Trophoblast cell (in vitro differentiated cells and primary cell): Measurements from ENCODE around the gene PCSK7.

Experiments used
- DNase-seq, 2 donors: peaks; one replicate each; pipeline ENCODE4 v3.0.0-alpha.2; 2016
- H2AFZ ChIP-seq: 2 replicates; pipeline ENCODE4 v1.6.1; 2013; ENCODE audit warnings: low read length, moderate library complexity, mild to moderate bottlenecking; ENCODE audit not compliant: insufficient read depth, poor library complexity
- H2AK5ac ChIP-seq: 2 replicates; pipeline ENCODE4 v1.6.1; 2013; ENCODE audit warnings: mild to moderate bottlenecking, low read length
- H2BK120ac ChIP-seq: 2 replicates; pipeline ENCODE4 v1.6.1; 2013; ENCODE audit warnings: low read length, mild to moderate bottlenecking, moderate library complexity; ENCODE audit not compliant: insufficient read depth, poor library complexity
- H2BK12ac ChIP-seq: 2 replicates; pipeline ENCODE4 v1.6.1; 2013; ENCODE audit warnings: mild to moderate bottlenecking, low read length, moderate library complexity
- H2BK5ac ChIP-seq: 2 replicates; pipeline ENCODE4 v1.6.1; 2013; ENCODE audit warnings: low read length, low read depth, moderate library complexity, mild to moderate bottlenecking; ENCODE audit not compliant: poor library complexity
- H3K14ac ChIP-seq: 2 replicates; pipeline ENCODE4 v1.6.1; 2013; ENCODE audit warnings: mild to moderate bottlenecking, low read length
- H3K18ac ChIP-seq: 2 replicates; pipeline ENCODE4 v1.6.1; 2013; ENCODE audit warnings: mild to moderate bottlenecking, low read length
- H3K23ac ChIP-seq: 2 replicates; pipeline ENCODE4 v1.6.1; 2013; ENCODE audit warnings: low read length
- H3K27ac ChIP-seq: 2 replicates; pipeline ENCODE4 v1.5.1; 2013; ENCODE audit warnings: low read depth, mild to moderate bottlenecking, inconsistent platforms, low read length, moderate library complexity
- H3K27me3 ChIP-seq: 2 replicates; pipeline ENCODE4 v1.6.1; 2013; ENCODE audit warnings: inconsistent platforms, mild to moderate bottlenecking, low read length, moderate library complexity; ENCODE audit not compliant: insufficient read depth
- H3K36me3 ChIP-seq, 2 experiments: 1 replicate in 1 of 2; 2 replicates in 1 of 2; pipeline ENCODE4 v1.6.1; 2013; ENCODE audit warnings: low read length in 2 of 2, mild to moderate bottlenecking in 2 of 2, moderate library complexity in 1 of 2; ENCODE audit not compliant: insufficient read depth in 2 of 2, control insufficient read depth in 1 of 2
- H3K4ac ChIP-seq: 2 replicates; pipeline ENCODE4 v1.6.1; 2013; ENCODE audit warnings: low read depth, mild to moderate bottlenecking, low read length, moderate library complexity
- H3K4me1 ChIP-seq, 2 experiments: 1 replicate in 1 of 2; 2 replicates in 1 of 2; pipeline ENCODE4 v1.6.1; 2013; ENCODE audit warnings: low read length in 2 of 2, mild to moderate bottlenecking in 2 of 2, moderate library complexity in 1 of 2; ENCODE audit not compliant: insufficient read depth in 2 of 2, control insufficient read depth in 1 of 2
- H3K4me2 ChIP-seq: 2 replicates; pipeline ENCODE4 v1.6.1; 2013; ENCODE audit warnings: inconsistent platforms, mild to moderate bottlenecking, low read length, moderate library complexity
- H3K4me3 ChIP-seq: 2 replicates; pipeline ENCODE4 v1.5.1; 2013; ENCODE audit warnings: mild to moderate bottlenecking, low read depth, low read length, inconsistent platforms
- H3K79me1 ChIP-seq: one replicate; pipeline ENCODE4 v1.6.1; 2013; ENCODE audit warnings: low read length
- H3K79me2 ChIP-seq: 2 replicates; pipeline ENCODE4 v1.6.1; 2013; ENCODE audit warnings: low read length, mild to moderate bottlenecking; ENCODE audit not compliant: control insufficient read depth, insufficient read depth, poor library complexity
- H3K9ac ChIP-seq: 2 replicates; pipeline ENCODE4 v1.6.1; 2013; ENCODE audit warnings: mild to moderate bottlenecking, low read length
- H3K9me3 ChIP-seq: 2 replicates; pipeline ENCODE4 v1.6.1; 2013; ENCODE audit warnings: low read depth, mild to moderate bottlenecking, control low read depth, inconsistent platforms, low read length; ENCODE audit not compliant: insufficient read depth
- H4K12ac ChIP-seq: 2 replicates; pipeline ENCODE4 v1.6.1; 2013; ENCODE audit warnings: low read depth, mild to moderate bottlenecking, low read length, moderate library complexity
- H4K8ac ChIP-seq: 2 replicates; pipeline ENCODE4 v1.6.1; 2013; ENCODE audit warnings: low read depth, mild to moderate bottlenecking, low read length, moderate library complexity
- H4K91ac ChIP-seq: one replicate; pipeline ENCODE4 v1.6.1; 2013; ENCODE audit warnings: low read depth, mild to moderate bottlenecking, low read length, moderate library complexity
- whole genome bisulfite sequencing: extraction: QIAGEN DNeasy Blood & Tissue Kit; methylation state at CpG from one replicate; pipeline ENCODE4 v1.1.7; 2013; ENCODE audit warnings: missing lambda C conversion rate; ENCODE audit not compliant: insufficient read length, insufficient coverage; ENCODE audit errors: extremely low coverage; 5-methylcytosine and 5-hydroxymethylcytosine counted together

PCSK7 gene

GRCh38 chr11:117220999-117221774 lies 10.7 kb downstream of the PCSK7 start:
- Histone ChIP-seq H3K23ac (no peak overlapping the region), H4K8ac (no peak overlapping the region), H3K79me1 (no peaks in the 10 kb centered on the region), H3K36me3 (peaks cover 60 to 71% of the 10 kb centered on the region in 2 experiments), H3K27me3 (no peaks in the 10 kb centered on the region), H4K12ac (no peak overlapping the region), H2BK12ac (no peak overlapping the region), H2BK5ac (no peak overlapping the region), H3K14ac (no peak overlapping the region), H3K4me1 (peaks cover 0 to 5% of the 10 kb centered on the region in 2 experiments), H3K4me2 (no peak overlapping the region), H3K4me3 (no peak overlapping the region), H3K4ac (no peak overlapping the region), H3K79me2 (peaks cover 2% of the 10 kb centered on the region), H2BK120ac (no peak overlapping the region), H3K27ac (no peak overlapping the region), H3K18ac (no peak overlapping the region), H3K9ac (no peak overlapping the region), H4K91ac (no peak overlapping the region), H3K9me3 (no peaks in the 10 kb centered on the region), H2AK5ac (no peak overlapping the region), H2AFZ (no peak overlapping the region)
- no CpG with 5 or more reads among the region's 7 CpGs for WGBS
- DNase-seq: no peak

GRCh38 chr11:117220568-117220967 lies 11.3 kb downstream of the PCSK7 start:
- no peak overlapping the region for H3K18ac ChIP-seq
- WGBS: no CpG with 5 or more reads among the region's 9 CpGs

GRCh38 chr11:117219995-117220394 lies 11.9 kb downstream of the PCSK7 start:
- no peak overlapping the region for H3K4me3 ChIP-seq
- no peak overlapping the region for H3K18ac ChIP-seq
- no peaks in the 10 kb centered on the region for H3K9me3 ChIP-seq
- H3K4ac ChIP-seq: no peak overlapping the region
- no CpG with 5 or more reads among the region's 4 CpGs for WGBS
- H3K4me1 ChIP-seq: peaks cover 0 to 5% of the 10 kb centered on the region in 2 experiments
- no peaks in the 10 kb centered on the region for H3K79me1 ChIP-seq
- no peak overlapping the region for H2BK120ac ChIP-seq
- H3K4me2 ChIP-seq: no peak overlapping the region
- H2AK5ac ChIP-seq: no peak overlapping the region
- no peak overlapping the region for H3K23ac ChIP-seq
- H4K8ac ChIP-seq: no peak overlapping the region
- H3K14ac ChIP-seq: no peak overlapping the region
- H4K12ac ChIP-seq: no peak overlapping the region
- no peak overlapping the region for H3K27ac ChIP-seq
- H2BK12ac ChIP-seq: no peak overlapping the region
- H3K79me2 ChIP-seq: peaks cover 2% of the 10 kb centered on the region
- H2BK5ac ChIP-seq: no peak overlapping the region
- peaks cover 55 to 68% of the 10 kb centered on the region in 2 experiments for H3K36me3 ChIP-seq
- no peak overlapping the region for H2AFZ ChIP-seq
- H3K9ac ChIP-seq: no peak overlapping the region
- H3K27me3 ChIP-seq: no peaks in the 10 kb centered on the region
- H4K91ac ChIP-seq: no peak overlapping the region
- DNase-seq: no peak

More at GRCh38 chr11:117220568-117220967, 11.3 kb downstream of the PCSK7 start:
- Histone ChIP-seq H3K27ac (no peak overlapping the region), H4K12ac (no peak overlapping the region), H2AK5ac (no peak overlapping the region), H3K9ac (no peak overlapping the region), H4K91ac (no peak overlapping the region), H3K14ac (no peak overlapping the region), H3K79me1 (no peaks in the 10 kb centered on the region), H3K4me2 (no peak overlapping the region), H4K8ac (no peak overlapping the region), H3K36me3 (peaks cover 60 to 72% of the 10 kb centered on the region in 2 experiments), H2BK5ac (no peak overlapping the region), H3K4me3 (no peak overlapping the region), H3K23ac (no peak overlapping the region), H3K9me3 (no peaks in the 10 kb centered on the region), H3K4me1 (peaks cover 0 to 5% of the 10 kb centered on the region in 2 experiments), H3K79me2 (peaks cover 2% of the 10 kb centered on the region), H2BK120ac (no peak overlapping the region), H2BK12ac (no peak overlapping the region), H3K27me3 (no peaks in the 10 kb centered on the region), H2AFZ (no peak overlapping the region), H3K4ac (no peak overlapping the region)
- DNase-seq: no peak

- no peak overlapping the region for H4K12ac ChIP-seq
- no peak overlapping the region for H3K27ac ChIP-seq
- no peak overlapping the region for H2BK120ac ChIP-seq
- no peak overlapping the region for H3K14ac ChIP-seq
- no peak overlapping the region for H2BK12ac ChIP-seq
- H3K4me1 ChIP-seq: peaks cover 0 to 5% of the 10 kb centered on the region in 2 experiments
- no CpG with 5 or more reads among the region's 8 CpGs for WGBS
- no peak overlapping the region for H2AK5ac ChIP-seq
- no peak overlapping the region for H2BK5ac ChIP-seq
- H4K8ac ChIP-seq: no peak overlapping the region
- no peak overlapping the region for H3K23ac ChIP-seq
- no peak overlapping the region for H4K91ac ChIP-seq
- H3K27me3 ChIP-seq: no peaks in the 10 kb centered on the region
- H3K18ac ChIP-seq: no peak overlapping the region
- H3K36me3 ChIP-seq: peaks cover 54 to 69% of the 10 kb centered on the region in 2 experiments
- H3K9me3 ChIP-seq: no peaks in the 10 kb centered on the region
- H3K79me1 ChIP-seq: no peaks in the 10 kb centered on the region
- no peak overlapping the region for H3K4me3 ChIP-seq
- H3K4ac ChIP-seq: no peak overlapping the region
- no peak overlapping the region for H3K4me2 ChIP-seq
- no peak overlapping the region for H3K9ac ChIP-seq
- no peak for DNase-seq
- no peak overlapping the region for H2AFZ ChIP-seq
- H3K79me2 ChIP-seq: peaks cover 2% of the 10 kb centered on the region
Observed at GRCh38 chr11:117219455-117219854, 12.4 kb downstream of the PCSK7 start.
